ENCODE data around the gene MED14. TPM values are rescaled to one million over a fixed set of nuclear protein-coding genes. Genes with fewer than 3 reads are reported as not detected.
A peak's percentile ranks its signal among the peaks of the same experiment; 100 is the strongest.
"Not testable (repeated sequence)": the region's sequence is repeated elsewhere in the genome, so short reads cannot be mapped to it uniquely, and the experiment has no call there.

The MED14 gene
- total RNA-seq, 1 experiment from 2014 or later: 57.4 TPM

- Mint-ChIP-seq H3K4me3 (ENCODE audit: low read depth, unreplicated experiment) (peak overlapping the region; percentile 82), H3K9me3 (ENCODE audit: low read depth, unreplicated experiment) (no peaks in the 10 kb centered on the region), H3K36me3 (ENCODE audit: insufficient read depth, unreplicated experiment) (peaks cover 22% of the 10 kb centered on the region), H3K4me1 (ENCODE audit: low read depth, unreplicated experiment) (peaks cover 26% of the 10 kb centered on the region), H3K27me3 (ENCODE audit: unreplicated experiment) (no peaks in the 10 kb centered on the region), H3K27ac (ENCODE audit: unreplicated experiment) (peak overlapping the region; percentile 84)
- intact Hi-C loops (cut with micrococcal nuclease; ENCODE audit: unreplicated experiment): loop anchor here (5.0 kb wide), 1 partner anchor 56 kb away; no protein-coding TSS in a partner anchor
- no peak for DNase-seq
- CTCF ChIA-PET: interaction anchor here (1.1 kb wide), 1 partner anchor 49 kb away, joined by 3 read pairs; no protein-coding TSS in a partner anchor
- BruUV-seq (replicated peaks): TSS peak; percentile 91
- TF ChIP-seq, protein P1, sequence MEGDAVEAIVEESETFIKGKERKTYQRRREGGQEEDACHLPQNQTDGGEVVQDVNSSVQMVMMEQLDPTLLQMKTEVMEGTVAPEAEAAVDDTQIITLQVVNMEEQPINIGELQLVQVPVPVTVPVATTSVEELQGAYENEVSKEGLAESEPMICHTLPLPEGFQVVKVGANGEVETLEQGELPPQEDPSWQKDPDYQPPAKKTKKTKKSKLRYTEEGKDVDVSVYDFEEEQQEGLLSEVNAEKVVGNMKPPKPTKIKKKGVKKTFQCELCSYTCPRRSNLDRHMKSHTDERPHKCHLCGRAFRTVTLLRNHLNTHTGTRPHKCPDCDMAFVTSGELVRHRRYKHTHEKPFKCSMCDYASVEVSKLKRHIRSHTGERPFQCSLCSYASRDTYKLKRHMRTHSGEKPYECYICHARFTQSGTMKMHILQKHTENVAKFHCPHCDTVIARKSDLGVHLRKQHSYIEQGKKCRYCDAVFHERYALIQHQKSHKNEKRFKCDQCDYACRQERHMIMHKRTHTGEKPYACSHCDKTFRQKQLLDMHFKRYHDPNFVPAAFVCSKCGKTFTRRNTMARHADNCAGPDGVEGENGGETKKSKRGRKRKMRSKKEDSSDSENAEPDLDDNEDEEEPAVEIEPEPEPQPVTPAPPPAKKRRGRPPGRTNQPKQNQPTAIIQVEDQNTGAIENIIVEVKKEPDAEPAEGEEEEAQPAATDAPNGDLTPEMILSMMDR (IDR thresholded peaks at IDR 0.05; ENCODE audit: unreplicated experiment): no peak
Measured at GRCh38 chrX:40736170-40736505, 796 bp upstream of the MED14 start.

GRCh38 chrX:40734971-40735324 lies 394 bp downstream of the MED14 start:
- H3K36me3 Mint-ChIP-seq (ENCODE audit: insufficient read depth, unreplicated experiment): peaks cover 22% of the 10 kb centered on the region
- no TSS peak for BruUV-seq (replicated peaks)
- intact Hi-C loops (cut with micrococcal nuclease; ENCODE audit: unreplicated experiment): loop anchor here (5.0 kb wide), 1 partner anchor 57 kb away; no protein-coding TSS in a partner anchor
- no peak for DNase-seq
- H3K27me3 Mint-ChIP-seq (ENCODE audit: unreplicated experiment): no peaks in the 10 kb centered on the region
- peak overlapping the region; percentile 82 for H3K4me3 Mint-ChIP-seq (ENCODE audit: low read depth, unreplicated experiment)
- CTCF ChIA-PET: interaction anchor here (1.4 kb wide), 1 partner anchor 59 kb away, joined by 11 read pairs; no protein-coding TSS in a partner anchor
- TF ChIP-seq, protein P1 (IDR thresholded peaks at IDR 0.05; ENCODE audit: unreplicated experiment): no peak
- H3K27ac Mint-ChIP-seq (ENCODE audit: unreplicated experiment): no peak overlapping the region
- peaks cover 26% of the 10 kb centered on the region for H3K4me1 Mint-ChIP-seq (ENCODE audit: low read depth, unreplicated experiment)
- no peaks in the 10 kb centered on the region for H3K9me3 Mint-ChIP-seq (ENCODE audit: low read depth, unreplicated experiment)

DNA sequence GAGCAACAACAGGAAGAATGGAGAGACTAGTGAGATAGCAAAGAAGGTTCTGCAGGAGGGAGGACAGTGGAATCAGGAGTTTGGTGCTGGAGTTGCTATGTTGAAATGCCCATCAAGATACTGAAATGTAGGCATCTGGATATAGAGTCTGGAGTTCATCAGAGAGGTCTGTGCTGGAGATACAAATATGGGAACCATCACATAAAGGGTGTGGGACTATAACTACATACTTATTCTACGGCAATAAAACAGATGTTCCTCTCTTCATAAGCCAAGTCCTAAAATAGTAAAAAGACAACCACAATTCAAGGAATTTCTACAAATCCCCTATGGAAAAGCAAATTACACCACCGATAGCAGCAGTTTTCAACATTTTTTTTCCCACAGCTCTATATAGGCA lies 1.6 kb downstream of the MED14 start:
- DNase-seq: no peak
- no peaks in the 10 kb centered on the region for H3K9me3 Mint-ChIP-seq (ENCODE audit: low read depth, unreplicated experiment)
- H3K4me3 Mint-ChIP-seq (ENCODE audit: low read depth, unreplicated experiment): peak overlapping the region; percentile 82
- no peaks in the 10 kb centered on the region for H3K27me3 Mint-ChIP-seq (ENCODE audit: unreplicated experiment)
- peaks cover 22% of the 10 kb centered on the region for H3K36me3 Mint-ChIP-seq (ENCODE audit: insufficient read depth, unreplicated experiment)
- intact Hi-C loops (cut with micrococcal nuclease; ENCODE audit: unreplicated experiment): no loop called here
- BruUV-seq (replicated peaks): no TSS peak
- CTCF ChIA-PET: interaction anchor here (0.6 to 0.7 kb wide), 2 partner anchors 18 to 362 kb away, joined by 3 to 4 read pairs; no protein-coding TSS in a partner anchor
- H3K27ac Mint-ChIP-seq (ENCODE audit: unreplicated experiment): peak overlapping the region; percentile 9
- TF ChIP-seq, protein P1 (IDR thresholded peaks at IDR 0.05; ENCODE audit: unreplicated experiment): no peak
- peaks cover 22% of the 10 kb centered on the region for H3K4me1 Mint-ChIP-seq (ENCODE audit: low read depth, unreplicated experiment)

GRCh38 chrX:40732499-40732898 lies 2.8 kb downstream of the MED14 start:
- H3K4me3 Mint-ChIP-seq (ENCODE audit: low read depth, unreplicated experiment); BruUV-seq (replicated peaks); H3K9me3 Mint-ChIP-seq (ENCODE audit: low read depth, unreplicated experiment); intact Hi-C loops (cut with micrococcal nuclease; ENCODE audit: unreplicated experiment); CTCF ChIA-PET; H3K27ac Mint-ChIP-seq (ENCODE audit: unreplicated experiment); DNase-seq; H3K27me3 Mint-ChIP-seq (ENCODE audit: unreplicated experiment): not testable (repeated sequence)
- peaks cover 17% of the 10 kb centered on the region for H3K4me1 Mint-ChIP-seq (ENCODE audit: low read depth, unreplicated experiment)
- H3K36me3 Mint-ChIP-seq (ENCODE audit: insufficient read depth, unreplicated experiment): peaks cover 22% of the 10 kb centered on the region
